Peyer's patch (tissue), 4 donors: ENCODE results near the gene ARHGEF33.

Experiments used
- CTCF ChIP-seq, 6 experiments: fragments of 450-650 bp in 4 of 6; fragments of 200-600 bp in 2 of 6; sonication (generic) in 1 of 6; IDR thresholded peaks; one replicate each; pipeline ENCODE4 v1.5.1; 2017 to 2019; ENCODE audit warnings: antibody characterized with exemption in 6 of 6, mild to moderate bottlenecking in 3 of 6, moderate library complexity in 1 of 6
- POLR2A ChIP-seq, 2 donors: fragments of 450-650 bp; IDR thresholded peaks; one replicate each; pipeline ENCODE4 v1.5.1; 2017; ENCODE audit warnings: antibody characterized with exemption in 2 of 2, mild to moderate bottlenecking in 2 of 2, moderate library complexity in 2 of 2

DNA sequence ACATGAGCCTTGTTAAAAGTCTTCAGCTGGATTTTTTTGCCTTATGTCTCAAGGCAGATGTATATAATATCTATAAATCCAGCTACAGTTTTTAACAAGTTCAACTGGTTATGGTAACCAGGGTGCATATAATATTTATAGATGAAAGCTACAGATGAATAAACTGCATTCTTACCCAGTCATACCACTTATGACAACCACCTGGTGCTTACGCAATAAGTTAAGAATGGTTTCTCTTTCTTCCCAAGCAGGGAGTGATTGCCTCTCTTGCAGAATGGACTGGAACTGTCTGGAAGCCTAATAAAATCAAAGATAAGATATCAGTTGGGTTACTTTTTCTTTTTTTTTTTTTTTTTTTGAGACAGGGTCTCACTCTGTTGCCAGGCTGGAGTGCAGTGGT is 33.5 kb upstream of the ARHGEF33 start:
- TF ChIP-seq CTCF (IDR thresholded peaks at IDR 0.05): no peak
- no peak for TF ChIP-seq POLR2A (IDR thresholded peaks at IDR 0.05)
